ENCODE data around the gene HOXB7.

HOXB7 gene

GRCh38 chr17:48606892-48607614 is 3.8 kb downstream of the HOXB7 start:
- H3K36me3 ChIP-seq (ENCODE audit: insufficient read depth) = no peaks in the 10 kb centered on the region
- no peak overlapping the region for H3K27ac ChIP-seq
- peaks cover 23% of the 10 kb centered on the region for H3K27me3 ChIP-seq (ENCODE audit: insufficient read depth, low read depth)

GRCh38 chr17:48605991-48606891 is 4.6 kb downstream of the HOXB7 start:
- H3K4me3 ChIP-seq (IDR thresholded peaks at IDR 0.05; ENCODE audit: insufficient read depth, low read depth, low read length) = no peak overlapping the region
- no peaks in the 10 kb centered on the region for H4K20me1 ChIP-seq (ENCODE audit: insufficient read depth)
- peaks cover 31% of the 10 kb centered on the region for H3K27me3 ChIP-seq (ENCODE audit: insufficient read depth, low read depth)
- TF ChIP-seq CTCF (conservative IDR thresholded peaks at IDR 0.05; ENCODE audit: low read depth, low read length) = no peak
- peaks cover 23% of the 10 kb centered on the region for H3K4me1 ChIP-seq (ENCODE audit: low read depth, poor library complexity, severe bottlenecking)
- no peak overlapping the region for H3K4me2 ChIP-seq
- no peaks in the 10 kb centered on the region for H3K79me2 ChIP-seq (ENCODE audit: insufficient read depth, low read depth)
- no peak overlapping the region for H3K27ac ChIP-seq
- H2AFZ ChIP-seq (ENCODE audit: low read depth) = no peak overlapping the region
- no peak overlapping the region for H3K9ac ChIP-seq
- no peaks in the 10 kb centered on the region for H3K36me3 ChIP-seq (ENCODE audit: insufficient read depth)

More at GRCh38 chr17:48606892-48607614, 3.8 kb downstream of the HOXB7 start:
- no peak overlapping the region for H2AFZ ChIP-seq (ENCODE audit: low read depth)
- H4K20me1 ChIP-seq (ENCODE audit: insufficient read depth) = no peaks in the 10 kb centered on the region
- H3K4me3 ChIP-seq (IDR thresholded peaks at IDR 0.05; ENCODE audit: insufficient read depth, low read depth, low read length) = no peak overlapping the region
- peaks cover 23% of the 10 kb centered on the region for H3K4me1 ChIP-seq (ENCODE audit: low read depth, poor library complexity, severe bottlenecking)
- no peak for TF ChIP-seq CTCF (conservative IDR thresholded peaks at IDR 0.05; ENCODE audit: low read depth, low read length)
- no peak overlapping the region for H3K9ac ChIP-seq
- no peaks in the 10 kb centered on the region for H3K79me2 ChIP-seq (ENCODE audit: insufficient read depth, low read depth)
- no peak overlapping the region for H3K4me2 ChIP-seq

- Histone ChIP-seq H2AFZ (ENCODE audit: low read depth) (no peak overlapping the region), H3K27ac (no peak overlapping the region), H3K36me3 (ENCODE audit: insufficient read depth) (no peaks in the 10 kb centered on the region), H3K4me3 (IDR thresholded peaks at IDR 0.05; ENCODE audit: insufficient read depth, low read depth, low read length) (no peak overlapping the region), H4K20me1 (ENCODE audit: insufficient read depth) (no peaks in the 10 kb centered on the region), H3K27me3 (ENCODE audit: insufficient read depth, low read depth) (peaks cover 36% of the 10 kb centered on the region), H3K79me2 (ENCODE audit: insufficient read depth, low read depth) (no peaks in the 10 kb centered on the region), H3K4me2 (no peak overlapping the region), H3K9ac (no peak overlapping the region), H3K4me1 (ENCODE audit: low read depth, poor library complexity, severe bottlenecking) (peaks cover 23% of the 10 kb centered on the region)
- TF ChIP-seq CTCF (conservative IDR thresholded peaks at IDR 0.05; ENCODE audit: low read depth, low read length) = no peak
Measured at GRCh38 chr17:48605409-48605919, 5.4 kb downstream of the HOXB7 start.

- no peak within 1 kb of the TSS for H3K4me3 ChIP-seq (IDR thresholded peaks at IDR 0.05; ENCODE audit: insufficient read depth, low read depth, low read length)
- no peak for TF ChIP-seq CTCF (conservative IDR thresholded peaks at IDR 0.05; ENCODE audit: low read depth, low read length)
- peaks cover 43% of the 10 kb centered on the region for H3K27me3 ChIP-seq (ENCODE audit: insufficient read depth, low read depth)
- no peak within 1 kb of the TSS for H3K9ac ChIP-seq
- H3K4me1 ChIP-seq (ENCODE audit: low read depth, poor library complexity, severe bottlenecking) = peaks cover 21% of the 10 kb centered on the region
- no peaks in the 10 kb centered on the region for H3K79me2 ChIP-seq (ENCODE audit: insufficient read depth, low read depth)
- H3K36me3 ChIP-seq (ENCODE audit: insufficient read depth) = no peaks in the 10 kb centered on the region
- no peaks in the 10 kb centered on the region for H4K20me1 ChIP-seq (ENCODE audit: insufficient read depth)
- peak within 1 kb of the TSS; percentile 33 for H3K4me2 ChIP-seq
- no peak within 1 kb of the TSS for H3K27ac ChIP-seq
- H2AFZ ChIP-seq (ENCODE audit: low read depth) = no peak within 1 kb of the TSS
Measured at GRCh38 chr17:48604770-48605329, 6.0 kb downstream of the HOXB7 start, which contains the start of gene HOXB6. HOXB6 (minus strand) TSS chr17:48604986; CDS start chr17:48598150, 6,836 bp downstream.
